ENCODE data around the gene BRSK2.
"Not testable (repeated sequence)": the region's sequence is repeated elsewhere in the genome, so short reads cannot be mapped to it uniquely, and the experiment has no call there.

Gene BRSK2

GRCh38 chr11:1389932-1390568 is at the start of gene BRSK2:
Gene BRSK2 (plus strand): TSS chr11:1389934. CDS start chr11:1390285, 351 bp downstream.
- no peak for DNase-seq
- in situ Hi-C loops (cut with MboI; ENCODE audit: low pct_unique_long_range_greater_than_20kb, low sequenced_read_pairs) = no loop called here

DNA sequence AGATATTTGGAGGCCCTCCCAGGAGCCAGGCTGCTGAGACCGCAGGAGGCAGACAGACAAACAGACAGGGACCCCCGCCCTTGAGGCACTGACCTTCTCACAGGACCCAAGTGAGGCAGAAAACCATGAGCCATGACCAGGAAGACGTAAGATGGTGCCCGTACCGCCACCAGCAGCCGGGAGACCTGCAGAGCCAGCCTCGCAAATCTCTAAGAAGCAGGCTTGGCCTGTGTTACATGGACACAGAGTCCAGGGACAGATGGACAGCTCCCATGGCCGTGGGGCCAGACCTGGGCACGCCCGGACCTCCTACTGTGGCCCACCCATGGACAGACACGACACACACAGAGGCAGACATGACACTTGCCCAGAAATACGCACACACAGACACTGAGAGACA is 49.6 kb upstream of the BRSK2 start:
- in situ Hi-C loops (cut with MboI; ENCODE audit: low pct_unique_long_range_greater_than_20kb, low sequenced_read_pairs) = no loop called here

DNA sequence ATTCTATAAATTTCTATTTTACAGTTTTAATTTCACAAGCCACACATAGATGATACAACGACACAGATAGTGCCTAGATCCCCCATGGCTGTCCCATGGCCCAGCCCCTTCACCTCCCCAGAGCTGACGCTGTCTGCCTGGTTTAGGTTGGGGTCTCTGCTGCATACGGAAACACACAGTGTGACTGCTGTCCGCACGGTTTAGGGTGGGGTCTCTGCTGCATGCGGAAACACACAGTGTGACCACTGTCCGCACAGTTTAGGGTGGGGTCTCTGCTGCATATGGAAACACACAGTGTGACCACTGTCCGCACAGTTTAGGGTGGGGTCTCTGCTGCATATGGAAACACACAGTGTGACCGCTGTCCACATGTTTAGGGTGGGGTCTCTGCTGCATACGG is 48.5 kb upstream of the BRSK2 start:
- in situ Hi-C loops (cut with MboI; ENCODE audit: low pct_unique_long_range_greater_than_20kb, low sequenced_read_pairs); DNase-seq: not testable (repeated sequence)

More for the DNA sequence above, 49.6 kb upstream of the BRSK2 start:
- DNase-seq = no peak

DNA sequence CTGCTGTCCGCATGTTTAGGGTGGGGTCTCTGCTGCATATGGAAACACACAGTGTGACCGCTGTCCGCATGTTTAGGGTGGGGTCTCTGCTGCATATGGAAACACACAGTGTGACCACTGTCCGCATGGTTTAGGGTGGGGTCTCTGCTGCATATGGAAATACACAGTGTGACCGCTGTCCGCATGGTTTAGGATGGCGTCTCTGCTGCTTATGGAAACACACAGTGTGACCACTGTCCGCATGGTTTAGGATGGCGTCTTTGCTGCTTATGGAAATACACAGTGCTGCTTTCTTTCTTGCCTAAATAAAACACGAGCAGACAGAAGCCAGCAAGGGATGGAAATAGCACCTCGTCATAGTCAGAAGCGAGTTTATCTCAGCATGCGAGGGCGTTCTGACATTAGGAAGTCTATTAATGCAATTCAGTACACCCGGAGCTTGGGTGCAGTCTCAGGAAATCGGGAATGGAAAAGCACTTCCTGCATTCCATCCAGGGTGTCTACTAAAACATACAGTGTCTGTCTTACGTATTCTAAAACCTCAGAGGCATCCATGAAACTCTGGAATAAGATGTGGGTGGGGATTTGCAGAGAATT is 47.7 kb upstream of the BRSK2 start:
- no peak for DNase-seq
- in situ Hi-C loops (cut with MboI; ENCODE audit: low pct_unique_long_range_greater_than_20kb, low sequenced_read_pairs) = no loop called here

- in situ Hi-C loops (cut with MboI; ENCODE audit: low pct_unique_long_range_greater_than_20kb, low sequenced_read_pairs) = no loop called here
- no peak for DNase-seq
These were observed 46.8 kb upstream of the BRSK2 start for GRCh38 chr11:1342946-1343345.

- no peak for DNase-seq
- in situ Hi-C loops (cut with MboI; ENCODE audit: low pct_unique_long_range_greater_than_20kb, low sequenced_read_pairs) = no loop called here
These were observed 46.2 kb upstream of the BRSK2 start for GRCh38 chr11:1343391-1344055.

- in situ Hi-C loops (cut with MboI; ENCODE audit: low pct_unique_long_range_greater_than_20kb, low sequenced_read_pairs) = no loop called here
- DNase-seq = no peak
These were observed 45.6 kb upstream of the BRSK2 start for GRCh38 chr11:1344056-1344635.

DNA sequence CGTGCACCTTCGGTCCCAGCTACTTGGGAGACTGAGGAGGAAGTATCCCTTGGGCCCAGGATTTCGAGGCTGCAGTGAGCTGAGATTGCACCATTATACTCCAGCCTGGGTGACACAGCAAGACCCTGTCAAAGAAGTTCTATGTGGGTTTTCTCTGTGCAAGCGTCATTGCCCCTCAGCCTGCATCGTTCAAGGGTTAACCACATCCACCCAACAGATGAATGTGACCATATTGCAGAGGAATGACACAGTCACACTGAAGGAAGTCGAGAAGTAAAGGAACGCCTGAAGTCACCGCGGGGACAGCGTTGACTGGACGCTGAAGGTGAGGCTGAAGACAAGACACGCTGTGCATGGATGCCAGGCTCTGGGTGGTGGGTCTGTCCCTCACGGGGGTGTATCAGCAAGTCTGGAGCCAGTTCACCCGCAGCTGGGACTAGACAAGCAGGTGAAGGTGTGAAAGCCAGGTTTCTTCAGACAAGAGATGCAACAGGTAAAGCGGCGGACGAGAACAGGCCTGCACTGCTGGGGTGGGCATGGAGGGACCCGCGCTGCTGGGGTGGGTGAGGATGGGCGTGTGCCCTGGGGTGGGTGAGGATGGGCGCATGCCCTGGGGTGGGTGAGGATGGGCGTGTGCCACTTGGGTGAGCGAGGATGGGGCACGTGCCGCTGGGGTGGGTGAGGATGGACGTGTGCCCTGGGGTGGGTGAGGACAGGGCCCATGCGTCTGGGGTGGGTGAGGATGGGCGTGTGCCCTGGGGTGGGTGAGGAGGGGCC is 43.8 kb upstream of the BRSK2 start:
- in situ Hi-C loops (cut with MboI; ENCODE audit: low pct_unique_long_range_greater_than_20kb, low sequenced_read_pairs) = no loop called here
- no peak for DNase-seq

- DNase-seq = no peak
- in situ Hi-C loops (cut with MboI; ENCODE audit: low pct_unique_long_range_greater_than_20kb, low sequenced_read_pairs) = no loop called here
These were observed 42.9 kb upstream of the BRSK2 start for GRCh38 chr11:1346669-1347390.

DNA sequence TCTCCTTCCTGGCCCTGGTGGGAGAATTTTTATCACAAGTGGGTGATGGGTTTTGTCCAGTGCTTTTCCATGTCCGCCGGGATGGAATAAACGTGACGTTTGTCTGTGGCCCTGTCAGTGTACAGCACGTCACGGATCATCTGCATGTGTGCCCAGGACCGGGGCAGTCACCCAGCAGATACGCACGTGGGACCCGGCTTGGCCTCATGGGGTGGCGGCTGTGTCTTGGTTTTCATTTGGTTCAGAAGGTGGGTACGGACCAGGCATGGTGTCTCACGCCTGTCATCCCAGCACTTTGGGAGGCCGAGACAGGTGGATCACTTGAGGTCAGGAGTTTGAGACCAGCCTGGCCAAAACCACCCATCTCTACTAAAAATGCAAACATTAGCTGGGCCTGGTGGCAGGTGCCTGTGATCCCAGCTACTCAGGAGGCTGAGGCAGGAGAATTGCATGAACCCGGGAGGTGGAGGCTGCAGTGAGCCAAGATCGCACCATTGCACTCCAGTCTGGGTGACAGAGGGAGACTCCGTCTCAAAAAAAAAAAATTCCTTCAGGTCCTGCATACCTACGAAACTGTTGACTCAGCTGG is 42.2 kb upstream of the BRSK2 start:
- DNase-seq; in situ Hi-C loops (cut with MboI; ENCODE audit: low pct_unique_long_range_greater_than_20kb, low sequenced_read_pairs): not testable (repeated sequence)

DNA sequence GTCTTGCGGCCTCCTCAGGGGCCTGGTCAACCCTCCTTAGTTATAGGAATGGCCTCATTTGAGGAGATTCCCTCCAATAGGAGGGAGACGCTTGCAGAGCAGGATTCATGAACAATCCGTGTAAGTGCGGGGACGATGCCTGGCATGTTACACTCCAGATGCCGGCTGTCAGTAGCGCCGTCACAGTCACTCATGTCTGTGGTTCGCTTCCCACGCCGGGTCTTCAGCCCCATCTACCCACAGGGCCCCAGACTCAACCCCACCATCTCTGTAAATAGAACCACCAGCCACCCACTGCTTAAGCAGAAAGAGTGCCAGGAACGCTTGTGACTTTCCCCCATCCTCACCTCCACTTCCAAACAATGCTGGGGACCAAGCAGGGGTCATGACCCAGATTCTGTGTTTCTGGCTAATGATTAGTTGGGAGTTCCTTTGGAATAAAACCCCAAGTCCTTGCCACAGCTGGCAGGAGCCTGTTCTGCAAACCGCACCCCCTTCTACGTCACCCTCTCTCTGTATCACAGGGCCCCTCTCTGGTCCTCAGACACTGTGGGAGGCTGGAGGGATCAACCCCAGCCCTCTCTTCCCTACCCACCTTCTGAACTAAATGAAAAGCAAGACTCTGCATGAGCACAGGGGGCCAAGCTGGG is 41.5 kb upstream of the BRSK2 start:
- no peak for DNase-seq
- in situ Hi-C loops (cut with MboI; ENCODE audit: low pct_unique_long_range_greater_than_20kb, low sequenced_read_pairs) = no loop called here

- no peak for DNase-seq
- in situ Hi-C loops (cut with MboI; ENCODE audit: low pct_unique_long_range_greater_than_20kb, low sequenced_read_pairs) = no loop called here
These were observed 40.9 kb upstream of the BRSK2 start for GRCh38 chr11:1348796-1349326.

DNA sequence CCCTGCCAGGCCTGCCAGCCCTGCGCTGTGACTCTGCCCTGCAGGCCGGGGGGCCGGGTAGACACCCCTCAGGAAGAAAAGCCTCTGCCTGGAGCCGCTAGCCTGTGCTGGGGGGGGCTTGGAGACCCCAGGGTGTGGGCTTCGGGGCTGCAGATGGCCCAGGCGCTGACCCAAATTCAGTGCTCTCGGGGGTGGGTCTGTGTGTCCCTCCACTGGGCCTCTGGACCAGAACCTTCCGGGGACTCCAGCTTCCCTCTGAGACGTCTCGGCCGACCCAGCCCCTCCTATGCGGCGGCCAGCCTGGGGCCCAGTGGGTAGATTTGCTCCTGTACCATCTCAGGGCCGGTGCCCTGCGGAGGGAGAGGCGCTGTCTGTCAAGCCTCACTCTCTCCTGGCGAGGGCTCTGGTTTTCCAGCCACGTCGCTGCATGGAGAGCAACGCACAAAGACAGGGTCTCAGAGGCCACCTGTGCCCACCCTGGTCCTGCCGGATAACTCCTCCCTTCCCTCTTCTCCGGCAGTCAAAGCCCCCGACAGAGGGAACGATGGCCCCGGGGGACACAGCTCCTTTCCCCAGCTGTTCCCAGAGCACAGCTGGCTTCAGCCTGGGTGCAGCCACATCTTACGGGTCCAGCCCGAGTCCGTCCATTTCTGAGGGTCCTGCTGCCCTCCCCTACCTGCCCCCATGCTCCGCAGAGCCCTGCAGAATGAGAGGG is 40.2 kb upstream of the BRSK2 start:
- DNase-seq = no peak
- in situ Hi-C loops (cut with MboI; ENCODE audit: low pct_unique_long_range_greater_than_20kb, low sequenced_read_pairs) = no loop called here

DNA sequence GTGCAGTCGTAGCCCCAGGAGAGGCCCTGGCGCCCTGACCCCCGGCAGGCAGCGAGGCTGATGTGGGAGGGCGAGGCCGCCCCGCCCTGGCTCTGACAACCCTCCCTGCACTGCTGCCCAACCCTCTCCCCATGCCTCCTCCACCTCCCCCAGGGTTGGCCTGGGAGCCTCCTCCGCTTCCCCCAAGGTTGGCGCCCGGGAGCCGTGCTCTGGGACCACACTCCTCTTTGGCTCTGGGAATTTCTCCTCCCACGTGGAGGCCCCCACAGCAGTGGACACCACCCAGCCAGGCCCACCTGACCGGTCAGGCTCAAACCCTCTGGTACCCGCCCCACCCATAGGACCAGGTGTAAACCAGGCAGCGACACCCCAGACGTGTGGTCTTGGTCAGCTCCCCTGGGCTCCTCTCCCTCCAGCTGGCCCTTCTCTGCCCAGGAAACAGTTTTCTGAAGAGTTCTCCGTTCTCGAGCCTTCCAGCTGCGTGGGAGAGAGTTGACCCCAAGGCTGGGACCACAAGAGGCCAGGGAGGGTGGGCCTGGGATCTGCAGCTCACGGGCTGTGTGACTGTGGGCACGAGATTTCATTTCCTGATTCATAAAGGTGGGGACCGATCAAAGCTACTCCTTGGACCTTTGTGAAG is 39.5 kb upstream of the BRSK2 start:
- in situ Hi-C loops (cut with MboI; ENCODE audit: low pct_unique_long_range_greater_than_20kb, low sequenced_read_pairs) = no loop called here
- no peak for DNase-seq

GRCh38 chr11:1351278-1351937 is 38.3 kb upstream of the BRSK2 start:
- DNase-seq = no peak
- in situ Hi-C loops (cut with MboI; ENCODE audit: low pct_unique_long_range_greater_than_20kb, low sequenced_read_pairs) = no loop called here

DNA sequence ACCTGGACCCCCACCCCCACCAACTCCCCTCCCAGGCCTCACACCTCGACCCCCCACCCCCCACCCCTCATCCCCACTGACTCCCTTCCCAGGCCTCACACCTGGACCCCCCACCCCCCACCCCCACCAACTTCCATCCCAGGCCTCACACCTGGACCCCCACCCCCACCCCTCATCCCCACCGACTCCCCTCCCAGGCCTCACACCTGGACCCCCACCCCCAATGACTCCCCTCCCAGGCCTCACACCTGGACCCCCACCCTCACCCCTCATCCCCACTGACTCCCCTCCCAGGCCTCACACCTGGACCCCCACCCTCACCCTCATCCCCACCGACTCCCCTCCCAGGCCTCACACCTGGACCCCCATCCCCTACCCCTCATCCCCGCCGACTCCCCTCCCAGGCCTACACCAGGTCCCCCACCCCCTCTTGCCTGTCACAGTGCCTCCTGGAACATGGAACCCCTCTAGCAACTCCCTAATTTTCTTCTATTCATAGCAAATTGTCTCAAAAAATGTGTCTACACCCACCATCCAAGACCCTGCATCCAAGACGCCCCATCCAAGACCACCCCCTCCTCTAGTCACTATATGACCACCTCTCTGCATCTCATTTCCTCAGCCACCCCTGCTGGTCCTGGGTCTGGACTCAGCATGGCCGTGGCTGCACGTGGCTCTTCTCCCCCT is 36.9 kb upstream of the BRSK2 start:
- DNase-seq = no peak
- in situ Hi-C loops (cut with MboI; ENCODE audit: low pct_unique_long_range_greater_than_20kb, low sequenced_read_pairs) = no loop called here
